Adipocyte (in vitro differentiated cells): ENCODE measurements around the gene KLF6.
"Not testable (repeated sequence)": the region's sequence is repeated elsewhere in the genome, so short reads cannot be mapped to it uniquely, and the experiment has no call there.

ENCODE experiments used
- DNase-seq: peaks from one replicate; pipeline ENCODE4 v3.0.0-alpha.2; 2015; ENCODE audit warnings: low read depth
- H3K27me3 ChIP-seq: replicated peaks from 2 replicates; pipeline ENCODE4 v1.7.0; 2013; ENCODE audit warnings: mild to moderate bottlenecking, low read length, moderate library complexity; ENCODE audit not compliant: control insufficient read depth, insufficient read depth
- H3K36me3 ChIP-seq: 2 replicates; pipeline ENCODE4 v1.7.0; 2013; ENCODE audit warnings: low read length, mild to moderate bottlenecking, moderate library complexity; ENCODE audit not compliant: control insufficient read depth, insufficient read depth, severe bottlenecking
- H3K4me1 ChIP-seq: 2 replicates; pipeline ENCODE4 v1.7.0; 2013; ENCODE audit warnings: mild to moderate bottlenecking, low read length, moderate library complexity; ENCODE audit not compliant: control insufficient read depth, insufficient read depth
- H3K4me3 ChIP-seq: 2 replicates; pipeline ENCODE4 v1.7.0; 2013; ENCODE audit warnings: mild to moderate bottlenecking, low read length, moderate library complexity
- H3K9ac ChIP-seq: 2 replicates; pipeline ENCODE4 v1.7.0; 2013; ENCODE audit warnings: mild to moderate bottlenecking, low read length, moderate library complexity
- H3K9me3 ChIP-seq: 2 replicates; pipeline ENCODE4 v1.7.0; 2013; ENCODE audit warnings: mild to moderate bottlenecking, low read length, moderate library complexity; ENCODE audit not compliant: control insufficient read depth

The KLF6 gene

DNA sequence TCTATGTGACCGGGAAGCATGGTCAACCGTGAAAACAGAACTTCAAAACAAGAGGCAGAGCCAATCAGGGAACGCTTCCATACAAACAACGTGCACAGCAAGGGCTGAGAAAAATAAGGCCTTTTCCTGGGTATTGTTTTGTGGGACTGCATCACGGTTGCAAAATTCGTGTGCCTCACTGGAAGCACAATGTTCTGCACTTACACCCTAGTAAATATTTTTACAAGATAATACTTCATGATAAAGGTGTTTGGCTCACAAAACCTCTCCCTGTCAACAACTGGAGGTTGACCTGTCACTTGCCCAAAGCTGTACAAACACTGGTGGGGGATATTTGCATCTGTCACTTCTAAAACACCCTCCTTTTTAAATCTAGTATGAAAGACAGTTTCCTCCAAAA lies 37.0 kb downstream of the KLF6 start:
- Histone ChIP-seq H3K4me1 (peaks cover 25% of the 10 kb centered on the region), H3K9ac (no peak overlapping the region), H3K27me3 (no peaks in the 10 kb centered on the region), H3K4me3 (no peak overlapping the region), H3K36me3 (no peaks in the 10 kb centered on the region), H3K9me3 (no peaks in the 10 kb centered on the region)
- no peak for DNase-seq

DNA sequence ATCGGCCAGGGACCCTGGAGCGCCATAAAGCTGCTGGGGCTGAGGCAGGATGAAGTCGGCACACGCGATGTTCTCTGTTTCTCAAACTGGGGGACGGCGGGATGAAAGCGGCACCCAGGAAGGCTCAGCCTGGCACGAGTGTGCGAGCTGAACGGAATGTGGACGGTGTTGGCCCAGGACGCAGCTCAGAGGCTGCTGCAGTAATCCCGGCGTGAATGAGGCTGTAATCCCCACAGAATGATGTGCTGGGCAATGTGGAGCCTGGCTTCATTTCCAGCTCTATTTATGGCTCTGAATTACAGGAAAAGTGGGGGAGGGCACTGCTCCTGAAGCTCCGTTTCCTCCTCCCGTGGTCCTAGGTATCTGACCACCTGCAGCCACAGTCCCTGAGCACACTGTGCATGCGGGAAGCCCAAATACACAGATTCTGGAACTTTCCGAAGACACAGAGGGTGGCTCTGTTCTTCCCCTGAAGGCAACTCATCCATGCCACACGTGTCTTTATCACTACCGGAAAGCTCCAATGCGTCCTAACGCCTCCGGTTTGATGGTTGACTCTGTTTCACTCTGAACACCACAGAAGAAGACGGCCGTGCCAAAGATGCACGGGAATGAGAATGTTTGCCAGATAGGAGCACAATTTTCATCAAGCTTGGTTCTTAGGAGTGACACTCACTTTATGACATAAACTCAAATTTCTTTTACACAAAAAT lies 37.6 kb downstream of the KLF6 start:
- Histone ChIP-seq H3K9me3 (no peaks in the 10 kb centered on the region), H3K4me1 (peaks cover 26% of the 10 kb centered on the region), H3K9ac (no peak overlapping the region), H3K4me3 (no peak overlapping the region), H3K27me3 (no peaks in the 10 kb centered on the region), H3K36me3 (no peaks in the 10 kb centered on the region)
- DNase-seq = no peak

GRCh38 chr10:3746634-3747033 lies 38.4 kb downstream of the KLF6 start:
- DNase-seq = no peak
- peaks cover 33% of the 10 kb centered on the region for H3K4me1 ChIP-seq
- no peaks in the 10 kb centered on the region for H3K36me3 ChIP-seq
- no peak overlapping the region for H3K9ac ChIP-seq
- H3K4me3 ChIP-seq = no peak overlapping the region
- no peaks in the 10 kb centered on the region for H3K27me3 ChIP-seq
- no peaks in the 10 kb centered on the region for H3K9me3 ChIP-seq

DNA sequence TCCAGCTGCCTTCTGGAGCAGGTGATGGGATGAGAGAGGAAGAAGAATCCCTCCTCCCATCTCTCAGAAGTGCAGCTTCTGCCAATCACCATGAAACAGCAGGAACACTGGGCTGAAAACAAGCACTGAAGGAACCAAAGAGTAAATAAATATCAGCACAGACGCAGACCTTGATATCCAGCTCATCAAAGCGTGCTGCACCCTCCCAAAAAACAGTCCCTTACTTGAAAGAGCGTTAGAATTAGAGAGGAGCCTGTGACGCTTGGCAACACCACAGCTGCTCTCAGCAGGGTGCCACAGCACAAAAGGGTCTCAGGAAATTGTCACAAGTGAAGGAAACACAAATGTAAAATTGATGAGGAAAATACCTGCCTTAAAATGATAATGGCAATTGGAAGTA lies 39.5 kb downstream of the KLF6 start:
- H3K9me3 ChIP-seq = no peaks in the 10 kb centered on the region
- H3K27me3 ChIP-seq = no peaks in the 10 kb centered on the region
- peaks cover 33% of the 10 kb centered on the region for H3K4me1 ChIP-seq
- no peaks in the 10 kb centered on the region for H3K36me3 ChIP-seq
- no peak overlapping the region for H3K9ac ChIP-seq
- no peak overlapping the region for H3K4me3 ChIP-seq
- DNase-seq = no peak

GRCh38 chr10:3741688-3742461 lies 43.1 kb downstream of the KLF6 start:
- peaks cover 21% of the 10 kb centered on the region for H3K4me1 ChIP-seq
- no peak for DNase-seq
- H3K9me3 ChIP-seq = no peaks in the 10 kb centered on the region
- peak overlapping the region; percentile 78 for H3K4me3 ChIP-seq
- no peaks in the 10 kb centered on the region for H3K36me3 ChIP-seq
- H3K9ac ChIP-seq = peak overlapping the region; percentile 80
- H3K27me3 ChIP-seq = no peaks in the 10 kb centered on the region

GRCh38 chr10:3740157-3740871 lies 44.7 kb downstream of the KLF6 start:
- H3K4me3 ChIP-seq = no peak overlapping the region
- peak; percentile 17 for DNase-seq
- no peaks in the 10 kb centered on the region for H3K36me3 ChIP-seq
- H3K4me1 ChIP-seq = peaks cover 21% of the 10 kb centered on the region
- no peaks in the 10 kb centered on the region for H3K27me3 ChIP-seq
- H3K9ac ChIP-seq = no peak overlapping the region
- H3K9me3 ChIP-seq = no peaks in the 10 kb centered on the region

GRCh38 chr10:3738855-3739350 lies 46.1 kb downstream of the KLF6 start:
- no peaks in the 10 kb centered on the region for H3K27me3 ChIP-seq
- H3K4me1 ChIP-seq = peaks cover 21% of the 10 kb centered on the region

DNA sequence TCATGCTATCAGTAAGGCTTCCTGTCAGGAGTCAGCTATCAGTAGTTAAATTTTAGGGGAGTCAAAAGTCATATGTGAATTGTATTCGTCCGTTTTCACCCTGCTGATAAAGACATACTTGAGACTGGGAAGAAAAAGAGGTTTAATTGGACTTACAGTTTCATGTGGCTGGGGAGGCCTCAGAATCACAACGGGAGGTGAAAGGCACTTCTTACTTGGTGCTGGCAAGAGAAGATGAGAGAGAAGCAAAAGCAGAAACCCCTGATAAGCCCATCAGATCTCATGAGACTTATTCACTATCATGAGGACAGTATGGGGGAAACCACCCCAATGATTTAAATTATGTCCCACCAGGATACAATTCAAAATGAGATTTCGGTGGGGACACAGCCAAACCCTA lies 47.1 kb downstream of the KLF6 start:
- H3K27me3 ChIP-seq = no peaks in the 10 kb centered on the region
- peaks cover 21% of the 10 kb centered on the region for H3K4me1 ChIP-seq
- DNase-seq = no peak
- no peaks in the 10 kb centered on the region for H3K36me3 ChIP-seq
- no peak overlapping the region for H3K9ac ChIP-seq
- no peak overlapping the region for H3K4me3 ChIP-seq
- H3K9me3 ChIP-seq = no peaks in the 10 kb centered on the region

More at GRCh38 chr10:3738855-3739350, 46.1 kb downstream of the KLF6 start:
- DNase-seq = no peak
- no peak overlapping the region for H3K4me3 ChIP-seq
- no peak overlapping the region for H3K9ac ChIP-seq
- no peaks in the 10 kb centered on the region for H3K36me3 ChIP-seq
- no peaks in the 10 kb centered on the region for H3K9me3 ChIP-seq

GRCh38 chr10:3735175-3735574 lies 49.8 kb downstream of the KLF6 start:
- H3K4me1 ChIP-seq = peaks cover 3% of the 10 kb centered on the region
- no peak for DNase-seq
- H3K9ac ChIP-seq = no peak overlapping the region
- no peaks in the 10 kb centered on the region for H3K27me3 ChIP-seq
- no peaks in the 10 kb centered on the region for H3K36me3 ChIP-seq
- H3K4me3 ChIP-seq = no peak overlapping the region
- H3K9me3 ChIP-seq = no peaks in the 10 kb centered on the region

GRCh38 chr10:3734111-3734510 lies 50.9 kb downstream of the KLF6 start:
- Histone ChIP-seq H3K9ac (no peak overlapping the region), H3K27me3 (no peaks in the 10 kb centered on the region), H3K36me3 (no peaks in the 10 kb centered on the region), H3K4me3 (no peak overlapping the region), H3K4me1 (no peaks in the 10 kb centered on the region), H3K9me3 (no peaks in the 10 kb centered on the region)
- no peak for DNase-seq

- not testable (repeated sequence) for H3K9me3 ChIP-seq, H3K4me1 ChIP-seq, H3K27me3 ChIP-seq, H3K9ac ChIP-seq, H3K4me3 ChIP-seq, H3K36me3 ChIP-seq, DNase-seq
These were observed 52.8 kb downstream of the KLF6 start for GRCh38 chr10:3732183-3732582.
